GM21825 (cell line): Measurements from ENCODE around the gene MAP4K2.
"Not testable (repeated sequence)": the region's sequence is repeated elsewhere in the genome, so short reads cannot be mapped to it uniquely, and the experiment has no call there.

Experiments used
- ATAC-seq: cut with Tn5 transposase; IDR thresholded peaks from one replicate; pipeline ENCODE4 v1.9.1; 2021; ENCODE audit warnings: mild to moderate bottlenecking, moderate library complexity; ENCODE audit not compliant: unreplicated experiment

MAP4K2 gene

DNA sequence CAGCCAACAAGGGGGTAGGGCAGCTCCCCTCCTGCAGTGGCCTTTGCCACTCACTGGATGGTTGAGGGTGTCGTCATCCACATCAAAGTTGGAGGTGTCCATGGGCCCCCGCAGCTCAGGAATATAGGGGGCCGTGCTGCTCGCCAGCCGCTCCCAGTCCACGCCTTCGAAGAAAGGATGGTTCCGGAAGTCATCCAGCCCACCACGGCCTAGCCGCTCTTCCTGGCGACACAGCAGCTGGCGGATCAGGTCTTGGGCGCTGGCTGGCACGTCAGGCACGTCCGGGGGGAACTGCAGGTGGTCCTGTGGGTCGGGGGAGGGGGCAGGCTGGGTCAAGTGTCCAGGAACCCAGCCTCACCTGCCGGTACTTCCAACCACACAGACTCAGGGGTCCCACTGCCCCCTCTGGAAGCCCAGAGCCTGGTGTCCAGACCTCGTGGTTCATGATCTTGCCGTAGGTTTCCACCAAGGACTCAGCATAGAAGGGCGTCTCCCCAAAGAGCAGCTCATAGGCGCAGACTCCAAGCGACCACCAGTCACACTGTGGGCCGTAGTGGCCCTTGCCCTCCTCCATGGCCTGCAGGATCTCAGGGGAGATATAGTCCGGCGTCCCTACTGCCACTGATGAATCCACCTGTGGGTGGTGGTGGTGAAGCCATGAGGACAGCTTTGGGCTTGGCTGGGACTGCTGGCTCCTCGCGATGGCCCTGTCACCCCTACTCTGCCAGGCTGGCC is 35.8 kb upstream of the MAP4K2 start:
- no peak for ATAC-seq

DNA sequence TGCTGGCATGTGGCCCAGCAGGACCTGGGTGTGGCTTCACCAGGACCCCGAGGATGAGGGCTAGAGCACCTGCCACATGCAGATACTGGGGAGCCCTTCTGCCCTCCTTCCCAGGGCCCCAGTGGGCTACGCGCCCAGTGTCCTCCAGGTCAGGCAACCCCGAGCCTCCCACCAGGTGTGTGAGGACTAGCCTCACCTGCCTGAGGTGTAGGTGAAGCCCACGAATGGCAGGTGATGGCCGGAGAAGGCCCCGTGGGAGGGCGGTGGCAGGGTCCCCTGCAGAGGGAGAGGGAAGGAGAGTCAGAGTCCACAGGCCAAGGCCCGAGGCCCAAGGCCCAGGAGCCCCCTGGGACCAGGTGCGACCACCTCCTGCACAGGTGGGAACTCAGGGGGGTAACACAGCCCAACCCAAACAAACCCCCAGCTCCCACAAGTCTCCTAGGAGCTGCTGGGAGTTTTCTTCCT is 34.9 kb upstream of the MAP4K2 start:
- no peak for ATAC-seq

DNA sequence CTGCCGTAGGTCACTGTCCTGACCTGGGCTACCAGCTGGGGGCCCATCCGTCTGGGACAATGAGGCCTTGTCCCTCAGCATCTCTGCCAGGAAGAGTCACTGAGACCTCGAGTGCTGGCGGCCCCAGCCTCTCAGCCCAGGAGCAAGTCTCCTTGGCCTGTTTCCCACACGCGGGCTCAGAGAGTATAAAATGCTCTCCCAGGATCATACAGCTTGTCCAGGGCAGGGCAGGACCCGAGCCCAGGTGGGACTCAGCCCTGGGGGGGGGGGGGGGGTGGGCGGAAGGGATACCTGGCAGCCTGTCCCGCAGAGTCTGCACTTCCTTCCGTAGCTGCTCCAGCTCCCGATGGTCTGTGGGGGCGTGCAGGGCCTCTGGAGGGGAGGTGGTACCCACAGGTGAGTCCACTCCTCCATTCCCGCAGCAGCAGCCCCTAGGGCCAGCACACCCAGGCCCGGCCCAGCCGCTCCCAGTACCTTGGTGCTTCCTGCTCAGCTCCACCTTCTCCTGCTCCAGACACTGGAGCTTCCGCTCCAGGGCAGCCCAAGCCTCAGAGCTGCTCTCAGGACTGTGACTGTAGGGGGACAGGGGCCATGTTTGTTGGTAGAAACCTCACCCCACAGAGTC is 33.5 kb upstream of the MAP4K2 start:
- ATAC-seq, result no peak

DNA sequence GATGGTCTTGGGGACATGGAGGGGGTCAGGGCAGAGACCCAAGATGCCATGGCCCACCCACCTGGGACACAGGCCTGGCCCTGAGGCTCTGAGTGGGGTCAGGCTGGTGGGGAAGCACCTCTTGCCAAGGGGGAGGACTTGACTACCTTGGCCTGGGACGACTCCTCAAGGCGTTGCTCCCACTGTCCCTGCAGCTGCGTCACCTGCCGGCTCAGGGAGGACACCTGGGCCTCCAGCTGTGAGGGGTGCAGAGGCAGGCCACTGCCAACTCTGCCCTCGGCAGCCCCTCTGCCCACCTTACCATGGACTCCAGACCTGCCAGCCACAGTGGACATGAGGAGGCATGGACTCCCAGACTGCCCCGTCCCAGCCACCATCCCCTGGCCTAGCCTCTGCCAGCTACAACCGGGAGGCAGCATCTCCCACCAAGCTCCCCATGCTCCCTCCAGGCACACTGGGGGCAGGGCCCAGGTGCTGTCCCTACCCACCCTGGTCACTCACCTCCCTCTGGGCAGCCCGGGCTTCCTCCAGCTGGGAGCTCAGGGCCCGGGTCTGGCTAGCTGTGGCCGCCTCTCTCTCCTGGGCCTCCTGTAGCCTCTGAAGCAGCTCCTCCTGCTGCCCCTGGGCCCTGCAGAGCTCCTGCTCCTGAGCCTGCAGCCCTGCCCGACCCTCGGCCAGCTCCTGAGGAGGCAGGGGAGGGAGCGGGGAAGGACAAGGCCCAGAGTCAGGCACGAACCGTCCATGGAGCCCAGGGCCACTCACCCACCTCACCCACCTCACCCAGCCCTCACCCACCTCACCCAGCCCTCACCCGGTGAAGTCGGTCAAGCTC is 32.8 kb upstream of the MAP4K2 start:
- ATAC-seq, result no peak

DNA sequence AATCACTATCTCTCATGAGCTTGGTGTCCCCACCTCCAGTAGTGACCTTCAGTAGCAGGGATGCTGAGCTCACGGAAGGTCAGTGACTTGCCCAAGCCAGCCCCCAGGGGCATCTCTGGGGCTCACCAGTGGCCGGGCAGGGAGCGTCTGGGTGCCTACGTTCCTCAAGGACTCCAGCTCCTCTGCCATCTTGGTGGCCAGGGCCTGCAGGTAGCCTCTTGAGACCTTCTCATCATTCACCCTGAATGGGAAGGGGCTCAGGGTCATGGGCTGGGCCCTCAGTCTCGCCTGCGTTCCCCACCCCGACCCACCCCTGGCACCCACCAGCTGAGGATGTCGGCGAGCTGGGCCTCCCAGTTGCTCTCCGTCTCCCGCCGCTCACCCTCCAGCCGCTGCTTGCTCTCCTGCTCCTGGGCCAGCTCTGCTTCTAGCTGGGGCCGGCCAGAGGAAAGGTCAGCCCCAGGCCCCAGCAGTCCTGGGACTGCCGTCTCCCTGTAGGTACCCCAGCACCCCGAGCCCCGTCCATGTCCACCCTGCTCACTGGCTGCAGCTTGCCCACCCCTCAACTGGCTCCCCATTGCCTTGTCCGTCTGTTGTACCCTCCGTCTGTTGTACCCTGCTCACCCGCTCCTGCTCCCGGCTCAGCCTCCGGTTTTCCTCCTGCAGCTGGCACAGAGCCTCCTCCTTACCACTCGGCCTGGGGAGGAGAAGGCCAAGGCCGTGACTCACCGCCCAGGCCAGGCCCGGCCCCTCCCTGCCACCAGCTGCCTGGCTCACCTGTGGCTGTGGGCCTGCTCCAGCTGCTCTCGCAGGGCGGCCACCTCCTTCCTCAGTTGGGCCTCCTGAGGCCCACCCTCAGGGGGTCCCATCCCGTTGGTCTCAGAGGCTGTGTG is 32.0 kb upstream of the MAP4K2 start:
- ATAC-seq, result no peak

DNA sequence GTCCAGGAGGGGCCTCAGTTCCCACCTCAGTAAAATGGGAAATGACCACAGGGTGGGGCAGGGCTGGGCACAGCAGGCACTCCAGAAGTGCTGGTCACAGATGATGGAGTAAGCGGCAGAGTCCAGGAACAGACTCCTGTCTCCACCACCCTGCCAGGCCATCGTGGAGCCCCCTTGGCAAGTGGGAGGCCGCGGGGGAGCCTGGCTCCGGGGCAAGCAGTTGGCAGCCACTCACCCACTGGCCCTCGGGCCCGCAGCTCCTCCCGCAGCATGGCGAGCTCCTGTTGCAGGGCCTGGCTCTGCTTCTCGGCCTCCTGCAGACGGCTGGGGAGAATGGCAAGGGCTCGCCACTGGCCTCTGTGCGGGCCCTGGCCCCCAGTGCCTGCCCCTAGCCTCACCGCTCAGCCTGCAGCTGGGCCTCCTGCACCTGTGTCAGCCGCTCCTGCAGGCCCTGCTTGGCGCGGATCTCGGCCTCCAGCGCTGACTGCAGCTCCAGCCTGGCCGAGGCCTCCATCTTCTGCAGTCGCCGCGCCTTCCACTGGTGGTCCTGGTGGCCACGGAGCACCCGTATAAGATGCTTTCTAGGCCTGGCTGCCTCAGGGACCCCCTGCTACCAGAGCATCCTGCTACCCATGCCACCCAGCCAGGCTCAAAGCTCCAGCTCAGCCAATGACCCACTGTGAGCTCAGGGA is 31.2 kb upstream of the MAP4K2 start:
- ATAC-seq, result no peak

DNA sequence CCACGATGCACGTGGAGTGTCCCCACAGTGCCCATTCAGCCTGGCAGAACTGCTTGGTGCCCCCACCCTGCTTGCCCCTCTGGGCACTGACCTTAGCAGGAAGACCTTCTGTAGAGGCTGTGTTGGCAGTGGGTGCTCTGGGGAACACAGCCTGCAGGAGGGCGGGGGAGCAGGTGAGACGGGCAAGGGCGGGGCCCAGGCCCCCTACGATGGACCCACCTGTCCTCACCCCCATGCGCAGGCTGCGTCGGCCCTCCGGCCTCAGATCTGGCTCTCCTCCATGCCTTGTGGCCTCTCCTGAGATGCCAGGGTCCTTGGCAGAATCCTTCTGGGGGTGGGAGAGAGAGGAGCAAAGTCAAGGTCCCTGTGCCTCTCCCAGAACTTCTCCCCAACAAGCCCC is 30.5 kb upstream of the MAP4K2 start:
- ATAC-seq, result no peak

DNA sequence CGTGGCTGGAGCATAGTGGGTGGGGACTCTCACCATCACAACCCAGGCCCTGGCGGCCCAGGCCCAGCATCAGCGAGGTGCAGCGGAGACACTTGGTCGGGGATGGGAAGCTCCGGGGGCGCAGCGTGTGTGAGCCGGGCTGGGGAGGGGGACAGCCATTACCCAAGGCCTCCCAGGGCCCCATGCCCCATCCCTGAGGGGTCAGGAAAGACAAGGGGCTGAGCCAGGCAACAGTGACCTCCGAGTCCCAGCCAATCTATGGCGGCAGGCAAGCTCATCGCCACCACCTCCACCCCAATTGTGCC is 30.1 kb upstream of the MAP4K2 start:
- ATAC-seq, result no peak

DNA sequence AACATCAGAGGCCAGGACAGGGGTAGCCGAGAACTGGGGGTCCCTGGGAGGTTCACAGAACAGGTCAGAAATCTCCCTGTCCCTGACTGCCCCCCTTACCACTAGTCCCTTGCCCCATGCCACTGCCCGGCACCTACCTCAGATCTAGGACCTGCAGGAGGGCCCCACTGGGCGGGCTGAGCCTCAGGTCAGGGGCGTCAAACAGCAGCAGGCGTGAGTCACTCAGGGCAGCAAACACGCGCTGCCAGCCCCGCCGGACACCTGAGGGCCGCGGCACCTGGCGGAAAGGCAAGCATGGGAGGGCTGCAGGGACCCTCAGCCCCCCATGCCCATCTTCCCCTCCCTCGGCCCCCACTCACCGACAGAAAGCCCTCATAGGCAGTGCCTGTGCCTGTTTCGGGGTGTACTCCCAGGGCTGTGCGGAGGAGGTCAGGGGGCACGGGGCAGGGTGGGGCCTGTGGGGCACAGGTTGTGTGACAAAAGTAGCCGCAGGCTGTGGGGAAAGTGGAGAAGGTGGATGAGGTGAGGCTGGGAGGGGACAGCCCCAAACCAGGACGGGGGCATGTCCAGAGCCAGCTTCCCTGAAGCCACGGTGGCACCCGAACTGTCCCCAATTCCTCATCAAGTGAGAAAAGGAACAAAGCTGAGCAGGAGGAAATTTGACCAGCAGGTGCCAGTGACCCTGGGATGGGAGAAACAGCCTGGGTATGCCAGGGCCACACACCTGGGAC is 29.6 kb upstream of the MAP4K2 start:
- no peak for ATAC-seq

DNA sequence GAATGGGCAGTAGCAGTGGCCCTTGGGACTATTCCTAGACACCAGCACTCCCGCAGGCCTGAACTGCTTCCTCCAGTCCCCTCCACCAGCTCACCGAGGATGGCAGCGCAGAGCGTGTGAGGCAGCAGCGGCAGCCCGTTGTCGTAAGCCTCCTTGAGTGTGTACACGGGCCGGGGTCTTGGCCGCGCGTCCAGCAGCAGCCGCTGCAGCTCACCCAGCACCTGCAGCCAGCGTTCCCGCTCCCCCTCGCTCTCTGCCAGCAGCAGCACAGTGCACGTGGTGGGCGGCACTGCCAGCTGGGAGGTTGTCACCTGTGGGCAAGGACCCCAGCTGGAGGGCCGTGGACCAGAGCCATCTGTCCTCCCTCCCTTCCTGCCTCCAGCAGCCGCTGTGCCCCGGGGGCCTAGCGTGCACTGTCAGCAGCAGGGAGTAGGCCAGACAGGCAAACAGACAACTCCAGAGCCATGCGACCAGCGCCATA is 28.4 kb upstream of the MAP4K2 start:
- ATAC-seq, result no peak

DNA sequence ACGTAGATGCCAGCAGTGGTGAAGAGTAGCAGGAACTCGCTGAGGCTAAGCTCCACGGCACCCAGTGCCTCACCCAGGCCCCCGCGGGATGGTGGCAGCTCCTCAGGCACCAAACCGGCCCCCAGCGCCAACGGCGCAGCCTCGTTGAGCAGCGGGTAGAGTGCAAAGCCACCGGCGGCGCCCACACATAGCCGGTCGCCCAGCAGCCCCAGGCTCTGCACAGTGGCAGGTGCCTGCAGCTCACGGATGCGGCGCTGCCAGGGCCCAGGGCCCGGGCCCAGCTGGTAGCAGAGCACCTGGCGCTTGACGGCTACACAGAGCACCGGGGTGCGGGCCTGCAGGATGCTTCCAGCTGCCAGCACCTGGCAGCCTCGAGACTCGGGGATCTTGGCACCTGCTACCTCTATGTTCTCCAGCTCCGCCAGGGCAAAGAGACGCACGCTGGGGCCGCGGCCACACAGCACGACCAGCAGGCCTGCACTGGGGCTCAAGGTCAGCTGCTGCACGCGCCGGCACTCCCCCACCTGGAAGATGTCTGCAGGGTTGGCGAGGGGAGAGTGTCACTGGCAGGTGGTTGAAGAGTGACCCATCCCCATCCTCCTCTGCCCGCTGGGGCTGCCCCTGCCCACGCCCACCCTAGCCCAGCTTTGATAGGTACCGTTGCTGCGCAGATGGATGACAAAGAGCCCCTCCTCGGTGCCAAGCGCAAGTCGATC is 26.7 kb upstream of the MAP4K2 start:
- ATAC-seq, result no peak

DNA sequence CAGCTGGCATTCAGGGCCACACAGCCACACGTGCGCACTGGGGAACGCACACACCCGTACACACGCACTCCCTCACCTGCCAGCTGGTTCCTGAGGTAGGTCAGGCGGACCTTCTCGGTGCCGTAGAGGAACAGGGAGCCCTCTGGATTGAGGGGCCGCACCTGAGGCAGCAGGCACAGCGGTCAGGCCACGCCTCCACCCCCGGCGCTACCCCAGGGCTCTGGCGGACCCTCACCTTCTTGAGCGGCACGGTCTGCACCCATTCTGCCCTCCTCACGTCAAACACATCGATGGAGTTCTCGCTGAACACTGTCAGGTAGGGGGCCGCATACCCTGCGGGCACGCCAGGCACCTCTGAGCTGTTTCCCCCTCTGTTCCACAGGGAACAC is 24.4 kb upstream of the MAP4K2 start:
- ATAC-seq, result no peak

DNA sequence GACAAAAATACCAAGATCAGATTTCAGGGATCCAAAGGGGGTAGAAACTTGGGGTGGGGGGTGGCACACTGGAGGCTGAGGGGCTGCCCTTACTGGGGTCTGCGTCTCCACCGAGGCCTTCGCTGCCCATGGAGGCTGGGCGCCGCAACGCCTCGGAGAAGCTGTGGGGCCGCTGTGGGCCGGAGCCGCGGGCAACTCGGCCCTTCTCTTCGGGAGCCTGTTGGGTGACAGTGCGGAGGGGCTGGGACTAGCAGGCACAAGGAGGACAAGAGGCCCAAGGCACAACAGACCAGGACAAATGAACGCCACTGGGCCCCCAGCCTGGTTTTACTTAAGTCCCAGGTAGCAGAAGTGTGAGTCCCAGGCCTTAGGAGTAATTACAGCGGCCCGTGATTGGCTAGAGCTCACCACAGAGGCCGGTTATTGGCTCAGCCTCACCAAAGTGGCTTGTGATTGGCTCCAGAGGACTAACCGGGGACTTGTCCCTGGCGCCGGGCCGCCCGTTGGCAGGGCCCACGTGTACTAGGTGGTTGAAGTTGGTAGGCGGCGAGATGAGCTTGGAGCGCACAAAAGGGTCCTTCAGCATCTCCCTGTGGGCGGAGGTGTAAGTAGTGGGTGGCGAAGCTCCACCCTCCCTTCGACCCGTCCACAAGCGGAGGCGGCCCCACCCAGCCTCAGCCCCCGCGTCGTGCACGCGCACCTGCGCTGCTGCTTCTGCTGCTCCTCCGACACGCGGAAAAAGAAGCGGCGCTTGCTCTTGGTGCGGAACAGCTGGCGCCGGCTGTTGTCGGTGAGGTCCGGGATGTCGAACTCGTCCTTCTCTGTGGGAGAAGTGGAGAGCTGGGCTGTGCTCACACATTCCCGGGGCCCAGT is 23.8 kb upstream of the MAP4K2 start:
- ATAC-seq, result no peak

DNA sequence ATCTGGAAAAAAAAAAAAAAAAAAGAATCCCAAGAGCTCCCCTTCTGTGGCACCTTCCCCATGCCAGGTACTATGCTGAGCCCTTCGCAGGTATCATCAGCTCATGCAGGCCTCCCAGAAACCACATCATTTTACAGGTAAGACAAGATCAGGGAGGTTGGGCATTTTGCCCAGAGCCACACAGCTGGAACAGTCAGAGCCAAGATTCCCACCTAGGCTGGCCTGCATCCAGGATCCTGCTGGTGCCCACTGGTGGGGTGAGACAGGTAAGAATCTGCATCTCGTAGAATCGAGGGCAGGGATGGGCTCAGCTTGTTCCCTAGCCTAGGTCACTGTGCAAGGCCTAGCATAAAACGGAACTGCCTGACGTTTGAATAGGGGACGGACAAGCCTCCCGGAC is 23.0 kb upstream of the MAP4K2 start:
- no peak for ATAC-seq

DNA sequence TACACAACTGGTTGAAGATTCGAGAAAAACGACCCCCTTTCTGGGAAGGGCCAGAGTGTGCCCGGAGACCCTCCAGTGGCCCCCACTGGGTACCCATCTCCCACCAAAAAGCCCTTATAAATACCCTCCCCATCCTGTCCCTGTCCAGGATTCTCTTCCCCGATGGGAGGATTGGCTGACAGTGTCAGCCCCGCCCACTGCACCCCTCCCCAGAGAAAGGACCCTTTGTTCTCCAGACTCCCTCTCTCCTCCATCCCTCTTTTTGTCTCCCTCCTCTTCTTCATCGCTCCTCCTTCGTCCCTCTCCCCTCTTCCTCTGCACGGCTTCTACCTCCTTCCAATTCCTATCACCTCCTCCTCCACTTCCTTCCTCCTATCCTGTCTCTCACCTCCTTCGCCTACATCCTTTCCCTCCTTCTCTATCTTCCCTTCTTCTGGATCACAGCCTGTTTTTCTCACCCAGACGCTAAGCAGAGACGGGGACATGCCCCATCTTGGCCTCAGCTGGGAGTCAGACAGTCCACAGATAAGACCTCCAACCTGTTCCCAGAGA is 20.6 kb upstream of the MAP4K2 start:
- no peak for ATAC-seq

DNA sequence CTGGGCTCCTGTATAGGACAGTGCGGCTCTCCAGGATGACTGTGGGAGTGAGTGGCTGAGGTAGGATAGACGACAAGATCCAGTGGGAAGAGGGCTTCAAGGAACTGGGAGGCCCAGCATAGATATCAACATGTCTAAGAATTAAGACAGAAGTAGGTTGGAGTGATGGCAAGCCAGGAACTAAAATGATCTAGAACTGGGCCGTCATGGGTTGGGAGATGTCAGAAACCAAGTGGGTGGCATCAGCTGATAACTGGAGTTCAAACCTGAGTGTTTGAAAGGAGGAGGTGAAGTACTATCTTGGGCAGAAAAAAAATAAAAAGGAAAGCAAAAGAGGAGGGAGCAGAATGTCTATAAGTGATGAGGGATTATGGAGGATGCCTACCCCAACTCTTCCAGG is 14.5 kb upstream of the MAP4K2 start:
- no peak for ATAC-seq

DNA sequence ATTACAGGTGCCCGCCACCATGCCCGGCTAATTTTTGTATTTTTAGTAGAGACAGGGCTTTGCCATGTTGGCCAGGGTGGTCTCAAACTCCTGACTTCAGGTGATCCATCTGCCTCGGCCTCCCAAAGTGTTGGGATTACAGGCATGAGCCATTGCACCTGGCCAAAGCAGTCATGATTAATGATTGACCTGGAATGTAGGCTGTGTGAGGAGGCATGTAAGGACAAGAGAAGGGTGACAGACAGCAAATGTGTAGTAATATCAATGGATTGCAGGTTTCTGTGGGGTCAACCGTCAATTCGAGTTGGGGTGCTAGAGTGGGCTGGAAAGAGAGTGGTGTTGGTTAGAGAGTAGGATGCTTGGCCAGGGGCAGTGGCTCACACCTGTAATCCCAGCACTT is 12.4 kb upstream of the MAP4K2 start:
- ATAC-seq, result not testable (repeated sequence)

DNA sequence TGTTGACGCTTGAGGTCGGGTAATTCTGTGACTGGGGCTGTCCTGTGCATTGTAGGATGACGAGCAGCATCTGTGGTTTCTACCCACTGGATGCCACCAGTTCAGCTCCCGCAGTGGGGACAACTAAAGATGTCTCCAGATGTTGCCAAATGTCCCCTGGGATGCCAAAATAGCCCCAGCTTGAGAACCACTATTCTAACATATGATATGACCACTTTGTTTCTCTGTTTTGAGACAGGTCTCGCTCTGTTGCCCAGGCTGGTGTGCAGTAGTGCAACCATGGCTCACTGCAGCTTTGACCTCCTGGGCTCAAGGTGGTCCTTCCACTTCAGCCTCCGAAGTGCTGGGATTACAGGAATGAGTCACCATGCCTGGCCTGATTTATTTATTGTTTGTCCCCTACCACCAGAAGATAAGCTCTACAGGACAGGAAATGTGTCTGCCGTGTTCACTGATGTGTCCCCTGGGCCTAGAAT is 11.7 kb upstream of the MAP4K2 start:
- peak; percentile 56 for ATAC-seq
